Measurements from ENCODE around the gene PFDN2. TPM values are rescaled to one million over a fixed set of nuclear protein-coding genes. Genes with fewer than 3 reads are reported as not detected.

Gene PFDN2
- polyA plus RNA-seq, 1 of the 3 experiments (the other 2 are of a cell fraction), result 445 TPM

- CTCF ChIA-PET, result interaction anchor here (0.7 to 8.2 kb wide), 7 partner anchors 13 to 268 kb away, joined by 3 to 198 read pairs (median 5); partner anchors contain the start of genes ARHGAP30, NECTIN4 and TSTD1
- peaks cover 0 to 7% of the 10 kb centered on the region in 2 experiments; a peak in 1 of 4 replicates for H3K4me1 ChIP-seq (ENCODE audit: control insufficient read depth in 1 of 2, insufficient read depth in 2 of 2, low read depth in 1 of 2, low read length in 1 of 2)
- WGBS (ENCODE audit: low lambda C conversion rate), result 96% methylated on average over 9 of the region's 9 CpGs
- no peak for DNase-seq
- no peak overlapping the region for H3K27ac ChIP-seq (ENCODE audit: low read depth in 2 of 2, low read length in 1 of 2)
- peaks cover 40% of the 10 kb centered on the region for H3F3A ChIP-seq (replicated peaks; ENCODE audit: insufficient read depth)
- peaks cover 13% of the 10 kb centered on the region for H3K79me2 ChIP-seq (ENCODE audit: insufficient read depth)
- H3K4me2 ChIP-seq, result peak overlapping the region; percentile 86
- no peaks in the 10 kb centered on the region for H3K9me2 ChIP-seq
- peaks cover 17 to 28% of the 10 kb centered on the region in 2 experiments for H3K36me3 ChIP-seq (replicated peaks in 1 of 2; ENCODE audit: control insufficient read depth in 1 of 2, insufficient read depth in 2 of 2, low read length in 1 of 2)
- no peak overlapping the region for H2AFZ ChIP-seq (ENCODE audit: low read depth)
- H3K27me3 ChIP-seq (ENCODE audit: insufficient read depth), result no peaks in the 10 kb centered on the region
- POLR2A ChIA-PET, result interaction anchor here (0.8 to 1.0 kb wide), 2 partner anchors 34 to 54 kb away, joined by 3 read pairs; partner anchors contain the start of genes DEDD and UFC1
- no peak overlapping the region for H3K9ac ChIP-seq
- TF ChIP-seq NFIC (IDR thresholded peaks at IDR 0.05; ENCODE audit: borderline replicate concordance), result no peak
- no peak for TF ChIP-seq YY1 (IDR thresholded peaks at IDR 0.05; ENCODE audit: low read depth)
- TF ChIP-seq TEAD4 (IDR thresholded peaks at IDR 0.05; ENCODE audit: borderline replicate concordance, insufficient read depth), result no peak
- TF ChIP-seq POLR2AphosphoS5 (IDR thresholded peaks at IDR 0.05; ENCODE audit: low read depth, low read length), result no peak
- no peak for TF ChIP-seq PBX3 (IDR thresholded peaks at IDR 0.05)
- TF ChIP-seq EZH2phosphoT487 (IDR thresholded peaks at IDR 0.05; ENCODE audit: borderline replicate concordance, low read depth), result no peak
- no peak for TF ChIP-seq ELF1 (IDR thresholded peaks at IDR 0.05)
- H4K20me1 ChIP-seq (ENCODE audit: insufficient read depth), result 0 out of 2 replicates have a peak, but pooled peaks cover 8% of the 10 kb centered on the region
- no peak overlapping the region for H3K4me3 ChIP-seq (ENCODE audit: low read depth in 2 of 2, low read length in 1 of 2)
- no peaks in the 10 kb centered on the region for H3K9me3 ChIP-seq
These were observed 18.6 kb downstream of the PFDN2 start for GRCh38 chr1:161099090-161099802.

- TF ChIP-seq FOXJ3 (CRISPR knock-in tag; IDR thresholded peaks at IDR 0.05), result no peak
- peak; percentile 81 for TF ChIP-seq MXI1 (IDR thresholded peaks at IDR 0.05; ENCODE audit: low read depth, low read length)
- peak within 1 kb of the TSS; percentile 58 for H3K4me3 ChIP-seq (ENCODE audit: low read depth in 2 of 2, low read length in 1 of 2)
- peak within 1 kb of the TSS; percentile 85 for H2AFZ ChIP-seq (ENCODE audit: low read depth)
- no peaks in the 10 kb centered on the region for H3K9me3 ChIP-seq
- WGBS (ENCODE audit: low lambda C conversion rate), result 28% methylated on average over 31 of the region's 71 CpGs
- peaks cover 17 to 28% of the 10 kb centered on the region in 2 experiments for H3K36me3 ChIP-seq (replicated peaks in 1 of 2; ENCODE audit: control insufficient read depth in 1 of 2, insufficient read depth in 2 of 2, low read length in 1 of 2)
- H3K9ac ChIP-seq, result peak within 1 kb of the TSS; percentile 42; the same call in 1 of the 2 replicates
- H3K4me1 ChIP-seq (ENCODE audit: control insufficient read depth in 1 of 2, insufficient read depth in 2 of 2, low read depth in 1 of 2, low read length in 1 of 2), result peaks cover 0 to 7% of the 10 kb centered on the region in 2 experiments; a peak in 1 of 4 replicates
- peak; percentile 92 for DNase-seq
- 0 out of 2 replicates have a peak, but pooled peaks cover 8% of the 10 kb centered on the region for H4K20me1 ChIP-seq (ENCODE audit: insufficient read depth)
- POLR2A ChIA-PET, result interaction anchor here (0.8 to 2.0 kb wide), 5 partner anchors 10 to 55 kb away, joined by 3 to 15 read pairs (median 3); partner anchors contain the start of genes DEDD, NIT1, PFDN2 and UFC1
- H3F3A ChIP-seq (replicated peaks; ENCODE audit: insufficient read depth), result peaks cover 35% of the 10 kb centered on the region
- peaks cover 5% of the 10 kb centered on the region for H3K79me2 ChIP-seq (ENCODE audit: insufficient read depth)
- H3K27ac ChIP-seq (ENCODE audit: low read depth in 2 of 2, low read length in 1 of 2), result peak within 1 kb of the TSS in 1 of 2 experiments; percentile 51; a peak in 2 of 4 replicates
- H3K27me3 ChIP-seq (ENCODE audit: insufficient read depth), result no peaks in the 10 kb centered on the region
- CTCF ChIA-PET, result interaction anchor here (0.6 to 8.2 kb wide), 33 partner anchors 8 to 419 kb away, joined by 3 to 198 read pairs (median 4); partner anchors contain the start of genes ARHGAP30, DEDD, NECTIN4 and PPOX
- peak within 1 kb of the TSS; percentile 86 for H3K4me2 ChIP-seq
- no peaks in the 10 kb centered on the region for H3K9me2 ChIP-seq
These were observed 19.4 kb downstream of the PFDN2 start, which contains the start of gene KLHDC9 for GRCh38 chr1:161098210-161099068. Gene KLHDC9, plus strand, starts transcription at chr1:161098361. Its CDS starts 175 bp downstream, at chr1:161098536.
